Skin of body (tissue), 2 donors: ENCODE data around the gene FAM124B. TPM values are rescaled to one million over a fixed set of nuclear protein-coding genes. Genes with fewer than 3 reads are reported as not detected.
"Not testable (repeated sequence)": the region's sequence is repeated elsewhere in the genome, so short reads cannot be mapped to it uniquely, and the experiment has no call there.

Experiments used
- DNase-seq: peaks from one replicate; lab custom pipeline; 2025; lab: John Stamatoyannopoulos, UW
- total RNA-seq: library from RNA; depleted of rRNA; stranded (reverse); fragments of >200 nt; gene quantifications from one replicate; pipeline ENCODE4 v1.2.3, GENCODE V29; 2014

Gene FAM124B
- total RNA-seq, 1 donor from 2014 or later, result 4.9 TPM

DNA sequence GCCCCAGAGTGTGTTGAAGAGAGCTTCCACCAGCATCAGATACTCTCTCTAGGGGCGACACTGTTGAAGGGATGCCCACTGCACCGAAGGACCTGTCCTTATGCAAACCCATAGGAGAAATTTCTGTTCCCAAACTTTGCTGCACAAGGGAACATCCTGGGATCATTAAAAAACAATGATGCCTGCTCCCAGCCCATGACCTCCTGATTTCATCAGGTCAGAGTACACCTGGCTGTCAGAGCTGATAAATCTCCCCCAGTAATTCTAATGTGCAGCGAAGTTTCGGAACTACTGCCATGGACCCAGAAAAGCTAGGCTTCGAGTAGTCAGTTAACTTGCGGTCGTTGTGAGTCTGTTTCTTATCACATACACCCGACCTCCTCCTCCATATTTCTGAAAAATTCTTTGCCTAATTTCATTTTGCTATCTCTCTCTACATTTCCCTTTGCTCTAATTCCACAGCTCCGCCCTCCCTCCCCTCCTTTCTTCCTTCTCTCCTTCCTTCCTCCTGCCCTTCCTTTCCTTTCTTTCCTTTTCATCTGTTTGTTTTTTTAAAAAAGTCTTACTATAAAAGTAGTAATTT, 18.8 kb downstream of the FAM124B start:
- no peak for DNase-seq

DNA sequence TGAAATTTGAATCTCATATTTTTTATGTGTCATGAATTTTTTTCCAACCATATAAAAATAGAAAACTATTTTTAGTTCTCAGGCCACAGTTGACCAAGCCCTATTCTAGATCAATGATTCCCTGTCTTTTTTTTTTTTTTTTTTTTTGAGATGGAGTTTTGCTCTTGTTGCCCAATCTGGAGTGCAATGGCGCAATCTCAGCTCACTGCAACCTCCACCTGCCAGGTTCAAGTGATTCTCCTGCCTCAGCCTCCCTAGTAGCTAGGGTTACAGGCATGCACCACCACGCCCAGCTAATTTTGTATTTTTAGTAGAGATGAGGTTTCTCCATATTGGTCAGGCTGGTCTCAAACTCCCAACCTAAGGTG, 19.6 kb downstream of the FAM124B start:
- not testable (repeated sequence) for DNase-seq

DNA sequence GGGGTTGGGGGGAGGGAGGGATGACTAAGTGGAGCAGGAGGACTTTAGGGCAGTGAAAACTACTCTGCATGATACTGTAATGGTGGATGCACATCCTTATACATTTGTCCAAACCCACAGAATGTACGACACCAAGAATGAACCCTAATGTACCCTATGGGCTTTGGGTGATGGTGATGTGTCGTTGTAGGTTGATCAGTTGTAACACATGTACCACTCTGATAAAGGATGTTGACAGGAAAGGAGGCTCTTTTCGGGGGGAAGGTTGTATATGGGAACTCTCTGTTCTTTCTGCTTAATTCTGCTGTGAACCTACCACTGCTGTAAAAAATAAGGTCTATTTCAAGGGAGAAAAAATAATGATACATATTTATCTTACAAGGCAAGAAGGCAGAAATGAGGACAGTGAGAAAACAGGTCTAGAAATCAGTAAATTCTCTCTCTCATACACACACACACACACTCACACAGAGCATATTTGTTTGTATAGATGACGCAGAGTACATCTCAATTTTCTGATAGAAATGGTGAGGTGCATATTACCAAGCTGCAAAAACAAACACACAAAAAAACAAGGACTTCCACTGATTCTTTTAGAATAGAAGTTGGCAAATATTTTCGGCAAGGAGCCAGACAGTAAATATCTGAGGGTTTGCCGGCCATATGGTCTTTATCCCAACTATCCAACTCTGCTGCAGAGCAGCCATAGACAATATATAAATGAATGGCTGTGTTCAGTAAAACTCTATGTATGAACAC, 20.2 kb downstream of the FAM124B start:
- no peak for DNase-seq

DNA sequence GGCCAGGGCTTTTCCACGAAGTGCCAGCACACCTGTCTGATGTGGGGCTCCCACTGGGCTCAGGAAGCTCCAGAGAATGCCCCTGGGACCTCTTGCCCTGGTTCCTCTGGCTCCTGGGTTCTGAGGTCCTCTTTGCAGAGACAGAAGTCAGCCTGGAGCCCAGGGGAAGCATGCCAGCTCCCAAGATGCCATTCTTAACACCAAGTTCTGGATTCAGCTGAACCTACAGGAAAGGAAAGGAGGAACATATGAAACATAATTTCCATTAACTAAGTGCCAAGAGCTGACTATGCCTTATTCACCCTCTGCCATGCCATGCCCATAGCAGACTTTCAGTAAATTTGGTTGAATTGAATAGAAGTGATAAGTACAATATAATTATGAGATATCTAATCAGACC, 21.9 kb downstream of the FAM124B start:
- DNase-seq, result no peak

DNA sequence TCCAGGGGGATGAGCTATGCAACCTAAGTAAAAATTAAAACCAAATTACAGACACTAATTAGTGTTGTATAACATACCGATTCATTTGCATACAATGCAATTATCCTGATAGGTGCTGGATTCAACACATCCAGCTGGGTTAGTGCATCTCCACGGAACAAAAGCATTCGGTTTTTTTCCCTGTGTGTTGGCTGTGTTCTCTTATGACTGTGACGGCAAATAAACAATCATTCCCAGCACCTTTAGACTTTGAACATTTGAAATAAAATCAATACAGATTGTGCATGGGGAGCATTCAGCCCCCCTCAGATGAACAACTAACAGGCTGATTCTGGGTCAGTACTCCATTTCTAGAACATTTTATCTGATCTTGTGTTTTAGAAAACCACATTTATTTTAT, 22.7 kb downstream of the FAM124B start:
- no peak for DNase-seq

DNA sequence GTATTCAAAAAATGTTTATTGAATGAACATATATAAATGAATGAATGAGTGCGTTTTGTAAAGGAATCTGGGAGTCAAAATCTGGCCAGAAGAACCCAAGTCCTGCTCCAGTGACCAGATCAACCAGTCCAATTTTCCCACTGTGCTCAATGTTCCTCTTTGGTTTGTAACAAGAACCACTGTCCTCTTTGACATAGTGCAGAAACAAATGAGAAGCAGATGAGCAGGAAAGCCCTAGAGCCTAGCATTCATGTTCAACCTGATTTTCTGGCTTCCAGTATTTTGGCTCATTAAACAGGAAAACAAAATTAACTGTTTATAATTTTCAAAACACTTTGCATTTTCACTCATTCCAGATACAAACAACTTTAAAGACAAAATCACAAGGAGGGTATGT, 23.2 kb downstream of the FAM124B start:
- no peak for DNase-seq

DNA sequence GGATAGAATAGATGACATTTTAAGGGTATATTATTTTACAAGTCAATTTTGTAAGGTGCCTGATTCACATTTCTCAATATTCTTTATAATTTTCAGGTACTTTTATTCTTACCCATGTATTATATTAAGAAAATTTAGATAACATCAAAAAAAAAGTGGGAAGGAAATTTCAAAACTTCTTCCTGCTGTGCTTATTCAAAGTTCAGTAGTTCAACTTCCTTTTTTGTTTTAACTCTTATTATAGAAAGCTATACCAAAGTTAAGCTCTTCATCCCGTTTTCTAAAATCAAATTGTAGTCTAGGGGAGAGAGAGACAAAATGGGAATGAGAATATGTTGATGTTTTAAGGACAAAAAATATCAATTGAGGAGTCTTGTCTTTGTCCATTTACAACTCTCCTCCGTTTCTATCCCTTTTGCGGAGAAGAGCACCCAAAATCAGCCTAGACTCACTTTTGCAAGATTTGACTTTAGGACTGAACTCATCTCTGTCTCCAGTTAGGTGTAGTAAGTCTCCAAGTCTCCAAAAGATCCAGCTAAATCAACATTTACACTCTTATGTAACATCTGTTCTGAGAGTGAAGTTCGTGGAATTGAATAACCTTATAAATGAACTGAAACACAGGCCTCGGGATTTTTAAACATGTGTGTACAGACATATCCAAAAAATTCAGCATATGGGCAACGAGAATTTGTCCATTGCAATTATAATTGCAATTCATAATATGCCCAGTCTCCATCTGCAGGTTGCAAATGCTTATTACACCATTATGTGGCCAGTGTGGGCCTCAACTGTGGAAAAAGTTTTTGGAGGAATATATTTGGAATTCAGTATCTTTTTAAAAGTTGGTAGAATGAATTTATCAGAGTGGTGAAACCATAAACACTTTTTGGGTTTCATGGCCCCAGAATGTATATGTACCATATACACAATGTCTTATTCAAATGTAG, 23.9 kb downstream of the FAM124B start:
- DNase-seq, result no peak

DNA sequence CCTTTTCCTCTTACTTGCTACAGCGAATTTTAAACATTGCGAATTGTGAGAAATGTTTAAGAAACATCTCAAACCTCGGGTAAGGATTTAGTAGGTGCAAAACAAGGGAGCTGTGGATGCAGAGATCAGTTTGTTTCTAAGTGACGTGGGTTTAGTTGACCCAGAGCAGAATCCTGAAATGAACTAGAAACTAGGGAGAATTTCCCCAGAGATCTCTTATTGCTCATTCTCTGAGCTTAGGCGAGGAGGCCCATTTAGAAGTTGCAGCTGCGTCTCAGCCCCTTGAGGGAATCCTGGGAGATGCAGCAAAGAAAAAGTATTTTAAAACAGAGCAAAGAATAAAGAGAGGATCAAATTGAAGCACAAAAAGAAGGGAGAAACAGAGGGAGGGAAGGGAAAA, 29.3 kb downstream of the FAM124B start:
- DNase-seq, result no peak

DNA sequence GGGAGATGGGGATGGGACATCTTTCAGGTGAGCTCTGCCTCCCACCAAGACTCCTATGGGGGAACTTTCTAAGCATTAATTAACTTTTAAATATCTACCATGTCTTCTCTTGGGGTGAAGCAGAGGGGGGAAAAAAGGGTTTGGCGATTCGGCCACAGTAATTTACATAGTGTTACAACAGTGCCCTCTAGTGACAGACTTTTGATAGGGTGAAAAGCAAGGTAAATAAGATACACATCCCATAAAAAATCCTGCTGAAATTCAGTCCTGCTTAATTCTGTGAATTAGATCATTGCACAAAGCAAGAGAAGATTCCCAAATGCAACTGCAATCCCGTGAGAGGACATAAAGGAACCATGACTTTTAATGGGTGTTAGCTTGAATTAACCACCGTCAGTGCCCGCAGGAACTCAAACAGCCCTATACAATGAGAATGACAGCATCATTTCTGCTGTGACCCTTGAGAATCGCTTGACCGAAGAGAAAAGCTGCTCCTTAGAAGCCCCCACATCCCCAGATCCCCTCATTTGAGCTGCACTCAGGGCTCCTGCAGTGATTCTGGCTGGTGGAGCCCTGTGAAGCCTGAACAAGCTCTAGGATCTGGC, 32.8 kb downstream of the FAM124B start:
- no peak for DNase-seq

DNA sequence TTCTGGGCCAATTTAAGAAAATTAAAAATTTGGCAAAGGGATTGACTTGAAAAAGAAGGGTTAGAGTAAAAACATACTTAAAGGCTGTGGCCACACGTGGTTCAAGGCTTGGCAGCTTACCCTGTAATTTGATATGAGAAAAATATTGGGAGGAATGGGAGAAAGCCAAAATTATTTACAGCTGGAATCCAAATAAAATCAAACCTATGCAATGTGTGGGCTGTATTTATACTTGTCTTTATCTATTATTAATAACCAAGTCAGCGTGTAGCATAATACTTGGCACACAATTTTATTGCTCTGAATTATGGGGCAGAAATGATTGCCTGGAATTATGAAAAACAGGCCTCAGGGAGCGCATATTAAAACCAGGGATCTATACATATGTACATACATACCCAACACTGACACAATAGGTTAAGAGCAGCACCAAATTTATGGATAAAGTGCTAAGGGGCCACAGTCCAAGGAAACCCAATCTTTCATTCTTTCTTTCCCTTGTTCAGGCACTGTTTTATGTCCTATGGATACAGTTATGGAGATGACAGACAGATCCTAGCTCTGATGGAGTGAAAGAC, 35.6 kb downstream of the FAM124B start:
- peak; percentile 72 for DNase-seq

DNA sequence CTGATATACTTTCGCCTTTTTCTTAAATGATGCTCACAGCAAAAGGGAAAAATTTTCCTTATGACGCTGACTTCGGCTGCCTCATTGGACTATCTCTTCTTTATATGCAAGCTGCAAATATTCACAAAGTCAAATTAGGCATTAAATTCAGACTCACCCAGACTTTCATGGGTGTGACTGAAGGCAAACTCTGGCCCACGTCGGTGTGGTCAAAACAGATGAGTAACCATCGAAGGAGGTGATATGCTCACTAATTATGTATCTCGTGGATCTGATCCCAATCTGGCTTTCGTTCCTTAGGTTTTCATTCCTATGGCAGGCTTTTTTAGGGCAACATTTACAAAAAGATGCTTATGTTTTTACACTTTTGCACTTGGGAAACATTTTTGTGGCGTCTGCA, 36.6 kb downstream of the FAM124B start:
- DNase-seq, result no peak

DNA sequence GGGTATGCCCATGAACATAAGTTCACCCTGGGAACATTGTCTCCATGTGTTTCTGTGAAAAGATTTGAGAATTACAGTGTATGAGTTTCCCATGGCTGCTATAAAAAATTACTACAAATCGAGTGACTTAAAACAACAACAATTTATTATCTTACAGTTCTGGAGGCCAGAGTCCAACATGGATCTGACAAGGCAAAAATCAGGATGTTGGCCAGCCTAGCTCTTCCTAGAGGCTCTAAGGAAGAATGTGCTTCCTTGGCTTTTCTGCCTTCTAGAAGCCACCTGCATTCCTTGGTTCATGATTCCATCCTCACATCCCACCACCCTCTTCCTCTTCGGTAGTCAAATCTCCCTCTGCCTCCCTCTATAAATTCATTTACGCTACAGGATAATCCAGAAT, 38.6 kb downstream of the FAM124B start:
- DNase-seq, result no peak

DNA sequence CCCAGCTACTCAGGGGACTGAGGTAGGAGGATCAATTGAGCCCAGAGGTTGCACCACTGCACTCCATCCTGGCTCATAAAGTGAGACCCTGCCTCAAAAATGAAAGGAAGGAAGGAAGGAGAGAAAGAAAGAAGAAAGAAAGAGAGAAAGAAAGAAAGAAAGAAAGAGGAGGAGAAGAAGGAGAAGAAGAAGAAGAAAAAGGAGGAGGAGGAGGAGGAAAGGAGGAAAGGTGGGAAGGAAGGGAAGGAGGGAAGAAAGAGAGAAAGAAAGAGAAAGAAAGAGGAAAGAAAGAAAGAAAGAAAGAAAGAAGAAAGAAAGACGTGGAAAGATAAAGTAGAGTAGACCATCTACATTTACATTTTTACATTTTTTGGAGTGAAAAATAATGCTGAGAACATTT, 39.8 kb downstream of the FAM124B start:
- no peak for DNase-seq

DNA sequence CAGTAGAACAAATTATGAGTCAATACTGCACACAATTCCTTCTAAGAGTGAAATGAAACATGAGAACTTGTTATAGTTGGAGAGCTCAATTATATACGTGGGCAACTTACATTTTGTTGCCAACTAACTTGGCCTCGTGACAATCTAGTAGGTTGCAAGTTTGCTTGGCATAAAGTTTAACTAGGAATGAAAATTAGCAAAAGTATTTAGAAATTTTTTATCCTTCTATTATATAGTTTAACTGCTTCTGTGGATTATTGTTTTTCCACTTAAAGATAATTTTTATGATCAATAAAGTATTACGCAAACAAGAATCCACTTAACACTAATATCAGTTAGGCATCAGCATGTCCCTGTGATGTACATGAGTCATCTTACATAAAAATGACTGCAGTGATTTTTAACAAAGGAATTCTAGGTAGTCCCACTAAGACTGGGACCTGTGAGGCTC, 41.1 kb downstream of the FAM124B start:
- no peak for DNase-seq

DNA sequence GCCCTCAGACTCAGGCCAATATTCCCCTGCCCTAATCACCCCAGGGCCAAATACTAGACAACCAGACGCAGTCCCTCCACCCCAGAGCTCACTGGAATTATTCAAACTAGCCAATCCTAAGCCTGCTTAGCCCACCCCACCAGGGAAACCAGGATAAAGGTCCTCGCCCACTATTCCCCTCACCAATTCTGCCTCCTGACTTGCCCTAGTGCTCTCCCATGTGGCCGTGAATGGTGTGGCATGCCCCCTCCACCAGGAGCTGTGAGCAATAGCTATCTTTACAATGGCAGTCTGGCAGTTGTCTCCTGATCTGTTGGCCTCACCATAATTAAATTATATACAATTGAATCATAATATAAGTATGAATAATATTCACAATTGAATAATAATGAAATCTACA, 42.3 kb downstream of the FAM124B start:
- DNase-seq, result no peak

DNA sequence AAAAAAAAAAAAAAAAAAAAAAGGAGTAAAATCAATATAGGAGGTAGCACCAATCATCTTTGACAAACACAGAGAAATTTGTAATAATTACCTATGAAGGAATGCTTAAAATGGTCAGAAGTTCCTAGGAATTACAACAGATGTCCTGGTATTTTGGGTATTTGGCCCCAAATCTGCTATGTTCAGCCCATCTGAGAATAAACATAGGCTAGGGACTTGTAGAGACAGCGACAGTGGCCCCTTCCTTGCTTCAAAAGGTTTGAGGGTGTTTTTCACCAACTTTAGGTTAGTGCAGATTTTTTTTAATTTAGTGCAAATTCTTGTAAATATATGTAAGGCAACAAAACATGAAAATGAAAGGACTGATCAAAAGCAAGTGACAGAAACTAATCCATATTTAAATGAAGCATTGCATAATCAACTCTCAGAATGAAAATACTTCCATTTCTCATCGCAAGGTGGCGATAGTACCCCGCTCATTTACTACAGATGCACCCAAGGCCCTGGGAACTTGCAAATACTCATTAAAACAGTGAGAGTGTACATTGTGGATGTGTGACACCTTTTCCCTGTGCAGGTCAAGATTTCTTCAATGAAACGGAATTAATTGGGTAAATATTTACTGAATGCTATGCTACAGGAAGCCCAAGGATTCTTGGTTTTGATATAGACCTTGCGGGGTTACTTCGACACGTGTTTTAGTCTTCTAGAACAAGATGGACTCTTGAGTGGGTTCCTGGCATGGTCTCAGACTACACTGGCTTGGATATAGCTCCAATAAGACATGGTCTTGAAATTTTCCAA, 44.6 kb downstream of the FAM124B start:
- peak; percentile 62 for DNase-seq

DNA sequence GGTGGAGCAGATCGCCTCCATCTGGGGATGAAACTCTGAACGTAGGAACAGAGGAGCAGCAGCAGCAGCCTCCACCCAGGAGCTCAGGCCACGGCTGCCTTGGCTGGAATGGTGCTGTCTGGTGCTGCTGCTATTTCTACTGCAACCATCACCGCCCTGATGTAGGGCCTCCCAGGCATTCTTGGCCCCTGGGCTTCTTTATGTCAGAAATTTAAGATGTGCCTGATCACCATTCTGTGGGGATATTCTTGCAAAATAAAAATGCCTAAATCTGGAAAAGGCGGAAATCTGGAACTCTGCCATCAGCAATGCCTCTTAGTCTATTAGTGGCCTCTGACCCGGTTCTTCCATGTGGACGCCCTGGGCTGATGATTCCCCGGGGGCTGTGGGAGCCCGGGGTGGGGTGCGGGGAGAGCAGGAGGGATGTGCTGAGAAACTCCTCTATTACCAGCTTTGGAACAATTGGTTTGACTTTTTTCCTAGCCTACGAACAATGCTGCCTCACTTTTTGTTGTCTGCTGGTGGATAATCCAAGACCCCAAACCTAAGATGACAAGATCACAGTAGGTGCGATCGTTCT, 47.2 kb downstream of the FAM124B start:
- DNase-seq, result no peak

DNA sequence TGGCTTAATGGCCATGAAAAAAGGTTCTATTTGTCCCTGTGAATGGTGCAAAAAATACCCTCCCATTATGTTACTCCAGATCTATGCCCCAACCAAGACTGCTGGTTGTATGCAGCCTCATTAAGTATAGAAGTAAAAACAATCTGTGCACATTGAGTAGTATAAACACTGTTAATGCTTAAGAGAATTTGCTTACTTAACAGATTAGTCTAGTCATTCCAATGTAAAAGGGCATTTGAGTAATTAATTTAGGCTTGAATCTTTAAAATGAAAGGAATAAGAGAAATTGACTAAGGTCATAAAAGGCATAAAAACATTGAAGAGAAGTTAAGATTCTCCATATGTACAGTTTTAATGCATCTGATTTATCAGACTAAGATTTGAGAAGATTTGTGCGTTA, 51.2 kb downstream of the FAM124B start:
- DNase-seq, result no peak

DNA sequence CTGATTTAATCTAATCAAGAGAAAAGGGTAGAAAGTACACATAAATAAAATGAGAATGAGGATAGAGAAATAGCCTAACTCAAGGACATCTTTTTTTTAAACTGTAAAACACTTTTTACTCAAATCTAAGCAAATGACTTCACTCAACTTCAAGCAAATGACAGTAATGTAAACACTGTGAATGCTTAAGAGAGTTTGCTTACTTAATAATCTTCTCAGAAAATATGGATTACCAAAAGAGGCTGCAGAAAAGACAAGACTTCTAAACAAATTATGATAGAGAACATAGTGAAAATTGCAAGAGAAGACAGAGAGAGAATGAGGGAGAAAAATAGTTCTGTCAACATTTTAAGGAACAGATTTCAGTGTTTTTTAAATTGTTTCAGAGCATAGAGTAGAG, 52.5 kb downstream of the FAM124B start:
- no peak for DNase-seq
